Activated T-cell treated with anti-CD3 and anti-CD28 coated beads, Interleukin-2, amount 50 U/mL, for 72 hours (primary cell): ENCODE data around the gene MMP25. TPM values are rescaled to one million over a fixed set of nuclear protein-coding genes. Genes with fewer than 3 reads are reported as not detected.

Source experiments
- ATAC-seq, 2 donors: fragments of 150-1000 bp; cut with Tn5 transposase; replicated peaks in 1 of 2; 2 replicates each; pipeline ENCODE4 v1.10.0; 2021; ENCODE audit warnings: moderate library complexity in 2 of 2, mild to moderate bottlenecking in 1 of 2
- DNase-seq, 2 donors: peaks; one replicate each; pipeline ENCODE4 v3.0.0; 2021 to 2022; ENCODE audit warnings: mixed read lengths in 1 of 2
- H3K27ac Mint-ChIP-seq: one replicate; pipeline ENCODE4 v1.8.0; 2022; ENCODE audit warnings: mild to moderate bottlenecking, moderate library complexity, mixed read lengths
- H3K27me3 Mint-ChIP-seq: one replicate; pipeline ENCODE4 v1.8.0; 2022; ENCODE audit warnings: low read depth, mixed read lengths
- H3K36me3 Mint-ChIP-seq, 2 donors: one replicate each; pipeline ENCODE4 v1.8.0; 2022; ENCODE audit warnings: mixed read lengths in 2 of 2, mild to moderate bottlenecking in 1 of 2; ENCODE audit not compliant: insufficient read depth in 2 of 2
- H3K4me1 Mint-ChIP-seq: one replicate; pipeline ENCODE4 v1.8.0; 2022; ENCODE audit warnings: low read depth, mixed read lengths
- H3K4me3 Mint-ChIP-seq, 2 donors: one replicate each; pipeline ENCODE4 v1.8.0; 2022; ENCODE audit warnings: mild to moderate bottlenecking in 2 of 2, mixed read lengths in 2 of 2, moderate library complexity in 2 of 2
- H3K9me3 Mint-ChIP-seq, 2 donors: one replicate each; pipeline ENCODE4 v1.8.0; 2022; ENCODE audit warnings: mixed read lengths in 2 of 2
- total RNA-seq, 2 donors: library from RNA; stranded (reverse); gene quantifications; one replicate each; pipeline ENCODE4 v1.2.3, GENCODE V29; 2022

MMP25 gene, protein sequence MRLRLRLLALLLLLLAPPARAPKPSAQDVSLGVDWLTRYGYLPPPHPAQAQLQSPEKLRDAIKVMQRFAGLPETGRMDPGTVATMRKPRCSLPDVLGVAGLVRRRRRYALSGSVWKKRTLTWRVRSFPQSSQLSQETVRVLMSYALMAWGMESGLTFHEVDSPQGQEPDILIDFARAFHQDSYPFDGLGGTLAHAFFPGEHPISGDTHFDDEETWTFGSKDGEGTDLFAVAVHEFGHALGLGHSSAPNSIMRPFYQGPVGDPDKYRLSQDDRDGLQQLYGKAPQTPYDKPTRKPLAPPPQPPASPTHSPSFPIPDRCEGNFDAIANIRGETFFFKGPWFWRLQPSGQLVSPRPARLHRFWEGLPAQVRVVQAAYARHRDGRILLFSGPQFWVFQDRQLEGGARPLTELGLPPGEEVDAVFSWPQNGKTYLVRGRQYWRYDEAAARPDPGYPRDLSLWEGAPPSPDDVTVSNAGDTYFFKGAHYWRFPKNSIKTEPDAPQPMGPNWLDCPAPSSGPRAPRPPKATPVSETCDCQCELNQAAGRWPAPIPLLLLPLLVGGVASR
- 1 to 10 TPM; 2.3 to 5.2 TPM for total RNA-seq

DNA sequence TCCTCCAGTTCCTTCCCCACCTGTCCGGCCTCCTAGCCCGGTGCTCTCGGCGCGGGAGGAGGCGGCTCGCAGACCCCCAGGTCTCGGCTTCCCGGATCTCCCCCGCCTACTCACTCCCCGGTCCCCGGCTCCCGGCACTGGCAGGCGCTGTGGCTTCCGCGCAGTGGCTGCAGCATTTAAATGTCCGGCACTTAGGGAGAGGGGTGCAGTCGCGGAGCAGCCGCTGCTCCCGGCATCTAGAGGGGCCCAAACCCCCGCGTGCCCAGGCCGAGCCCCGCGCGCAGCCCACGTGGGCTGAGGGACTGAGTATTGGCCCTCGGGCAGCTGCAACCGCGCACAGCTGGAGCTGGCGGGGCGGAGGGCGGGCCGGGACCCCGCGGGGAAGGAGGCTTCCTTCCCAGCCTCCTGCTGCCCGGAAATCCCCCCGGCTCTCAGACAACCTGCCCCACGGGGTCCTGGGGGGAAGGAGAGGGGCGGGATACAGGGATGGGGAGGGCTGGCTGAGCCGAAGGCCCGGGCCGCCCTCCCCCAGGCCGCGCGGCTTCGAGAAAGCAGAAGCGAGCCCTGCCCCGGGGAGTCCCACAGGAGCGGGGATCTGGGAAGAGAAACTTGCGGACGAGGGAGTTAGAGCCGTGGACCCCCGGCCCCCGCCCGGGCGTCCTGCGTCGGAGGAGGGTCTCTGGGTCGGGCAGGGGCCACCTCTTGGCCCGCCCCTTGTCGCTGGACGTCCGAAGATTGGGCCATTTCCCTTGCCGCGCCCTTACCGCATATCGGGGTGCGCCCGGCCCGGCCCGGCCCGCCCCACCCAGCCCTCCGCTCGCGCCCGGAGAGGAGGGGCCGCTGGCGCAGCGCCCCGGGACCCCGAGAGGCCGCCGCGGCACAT is at the start of gene MMP25:
TSS of gene MMP25 (plus strand) at position 804 of the 883 bp plus-strand sequence. CDS start 357 bp downstream, outside the sequence.
- peak in 1 of 2 donors; percentile 47 for DNase-seq
- Mint-ChIP-seq H3K9me3 (no peaks in the 10 kb centered on the region), H3K27ac (no peak within 1 kb of the TSS), H3K4me3 (peak within 1 kb of the TSS; percentile 82 to 86), H3K4me1 (peaks cover 29% of the 10 kb centered on the region), H3K36me3 (no peaks in the 10 kb centered on the region), H3K27me3 (peaks cover 46% of the 10 kb centered on the region)
- ATAC-seq, result peak; percentile 38 to 54

DNA sequence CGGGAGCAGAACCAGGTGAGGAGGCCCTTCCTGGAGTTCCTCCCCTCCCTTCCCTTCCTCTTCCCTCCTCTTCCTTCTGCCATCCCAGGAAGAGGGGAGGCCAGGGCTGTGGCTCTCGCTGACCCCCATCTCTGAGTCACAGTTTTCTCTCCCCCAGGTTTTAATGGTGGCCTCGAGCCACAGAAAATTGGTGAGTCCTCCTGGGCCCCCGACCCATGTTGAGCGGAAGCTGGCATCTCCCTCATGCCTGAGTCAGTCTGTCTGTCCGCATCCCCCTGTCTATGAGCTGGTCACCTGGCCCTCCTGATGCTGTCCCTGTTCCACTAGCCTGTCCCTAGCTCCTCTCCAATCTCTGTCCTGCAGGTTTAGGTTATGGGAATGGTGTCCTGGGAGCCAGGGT is 46.4 kb upstream of the MMP25 start:
- Mint-ChIP-seq H3K36me3 (no peaks in the 10 kb centered on the region), H3K9me3 (no peaks in the 10 kb centered on the region), H3K27ac (no peak overlapping the region), H3K4me3 (no peak overlapping the region), H3K27me3 (no peaks in the 10 kb centered on the region), H3K4me1 (no peaks in the 10 kb centered on the region)
- DNase-seq (no peak), ATAC-seq (no peak)

DNA sequence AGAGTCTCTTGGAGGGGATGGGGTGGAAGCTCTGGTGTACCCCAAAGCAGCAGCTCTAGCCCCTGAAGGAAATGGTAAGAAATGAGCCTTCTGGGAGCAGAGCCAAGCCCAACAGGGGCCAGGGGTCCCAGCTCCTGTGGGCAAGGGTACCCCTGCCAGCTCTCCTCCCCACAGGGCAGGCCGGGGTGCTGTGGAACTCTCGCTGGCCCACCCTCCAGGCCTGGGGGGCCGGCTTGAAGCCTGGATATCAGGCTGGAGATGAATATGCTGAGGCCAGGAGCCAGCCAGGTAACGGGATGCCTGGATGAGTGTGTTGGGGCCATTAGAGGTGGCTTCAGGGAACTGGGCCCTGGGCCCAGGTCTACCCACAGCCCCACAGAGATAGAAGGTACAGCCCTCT is 45.8 kb upstream of the MMP25 start:
- Mint-ChIP-seq H3K9me3 (no peaks in the 10 kb centered on the region), H3K4me1 (no peaks in the 10 kb centered on the region), H3K36me3 (no peaks in the 10 kb centered on the region), H3K27ac (no peak overlapping the region), H3K4me3 (no peak overlapping the region), H3K27me3 (no peaks in the 10 kb centered on the region)
- ATAC-seq (no peak), DNase-seq (no peak)

DNA sequence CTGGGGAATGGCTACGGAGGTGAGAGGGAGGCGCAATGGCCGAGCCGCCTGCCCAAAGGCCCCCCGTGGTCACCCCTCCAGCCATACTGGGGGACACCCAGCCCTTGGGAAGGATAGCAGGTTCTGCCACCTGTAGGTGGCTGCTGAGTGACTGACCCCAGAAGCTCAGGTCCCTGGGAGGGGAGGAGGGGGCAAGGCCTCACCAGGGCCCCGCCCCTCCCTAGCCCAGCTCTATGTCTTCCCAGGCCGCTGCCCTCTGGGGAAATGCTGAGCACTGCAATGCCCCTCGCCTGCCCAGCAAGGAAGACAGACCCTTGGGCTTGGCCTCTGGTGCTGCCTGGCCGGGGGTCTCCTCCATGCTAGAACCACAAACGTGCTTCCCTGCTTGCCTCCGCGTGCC is 45.0 kb upstream of the MMP25 start:
- no peak for DNase-seq
- Mint-ChIP-seq H3K36me3 (no peaks in the 10 kb centered on the region), H3K27me3 (no peaks in the 10 kb centered on the region), H3K27ac (no peak overlapping the region), H3K4me1 (no peaks in the 10 kb centered on the region), H3K9me3 (no peaks in the 10 kb centered on the region), H3K4me3 (no peak overlapping the region)
- no peak for ATAC-seq

DNA sequence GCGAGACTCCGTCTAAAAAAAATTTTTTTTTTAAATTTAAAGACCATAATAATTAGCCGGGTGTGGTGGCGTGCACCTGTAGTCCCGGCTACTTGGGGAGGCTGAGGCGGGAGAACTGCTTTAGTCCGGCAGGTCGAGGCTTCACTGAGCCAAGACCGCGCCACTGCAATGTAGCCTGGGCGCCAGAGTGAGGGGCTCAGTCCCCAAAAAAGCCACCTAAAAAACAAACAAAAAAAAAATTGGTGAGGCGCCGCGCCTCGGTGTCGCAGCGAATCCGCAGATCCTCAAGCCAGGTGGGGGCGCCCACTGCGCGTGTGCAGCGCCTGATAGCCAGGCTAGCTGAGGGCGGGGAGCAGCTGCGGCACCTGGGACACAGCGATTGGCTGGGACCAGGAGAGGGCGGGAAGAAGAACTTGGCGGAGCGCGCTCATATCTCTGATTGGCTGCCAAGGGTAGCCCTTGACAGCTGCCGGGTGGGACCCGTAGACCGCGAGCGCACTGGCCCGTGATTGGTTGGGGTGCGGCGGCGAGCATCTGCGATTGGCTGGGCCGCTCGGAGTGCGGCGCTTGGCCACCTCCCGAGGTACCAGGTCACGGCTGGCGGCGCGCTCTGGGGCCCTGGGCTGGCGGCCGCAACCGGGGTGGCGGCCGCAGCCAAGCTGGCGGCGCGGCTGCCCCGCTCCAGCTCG is 42.6 kb upstream of the MMP25 start:
- DNase-seq (peak; percentile 97 to 99), ATAC-seq (peak; percentile 99)
- Mint-ChIP-seq H3K27me3 (peaks cover 8% of the 10 kb centered on the region), H3K4me1 (peaks cover 20% of the 10 kb centered on the region), H3K4me3 (peak overlapping the region; percentile 64 to 79), H3K9me3 (no peaks in the 10 kb centered on the region), H3K36me3 (no peaks in the 10 kb centered on the region), H3K27ac (no peak overlapping the region)

DNA sequence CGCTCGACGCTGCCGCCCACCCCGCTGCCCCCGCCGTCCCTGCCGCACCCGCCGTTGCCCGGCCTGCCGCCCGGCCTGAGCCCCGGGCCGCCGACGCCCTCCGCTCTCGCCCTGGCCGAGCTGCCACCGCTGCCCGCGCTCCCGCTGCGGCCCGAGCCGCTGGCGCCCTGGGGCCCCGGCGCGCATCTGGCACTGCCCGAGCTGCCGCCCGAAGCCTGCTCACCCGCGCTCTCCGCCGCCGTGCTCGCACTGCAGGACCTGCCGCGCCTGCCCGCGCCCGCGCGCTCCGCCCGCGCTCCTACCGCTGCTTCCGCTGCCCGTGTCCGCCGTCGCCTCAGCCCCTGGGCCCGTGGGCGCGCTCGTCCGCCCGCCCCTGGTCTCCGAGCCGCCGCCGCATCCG is 42.0 kb upstream of the MMP25 start:
- no peaks in the 10 kb centered on the region for H3K9me3 Mint-ChIP-seq

DNA sequence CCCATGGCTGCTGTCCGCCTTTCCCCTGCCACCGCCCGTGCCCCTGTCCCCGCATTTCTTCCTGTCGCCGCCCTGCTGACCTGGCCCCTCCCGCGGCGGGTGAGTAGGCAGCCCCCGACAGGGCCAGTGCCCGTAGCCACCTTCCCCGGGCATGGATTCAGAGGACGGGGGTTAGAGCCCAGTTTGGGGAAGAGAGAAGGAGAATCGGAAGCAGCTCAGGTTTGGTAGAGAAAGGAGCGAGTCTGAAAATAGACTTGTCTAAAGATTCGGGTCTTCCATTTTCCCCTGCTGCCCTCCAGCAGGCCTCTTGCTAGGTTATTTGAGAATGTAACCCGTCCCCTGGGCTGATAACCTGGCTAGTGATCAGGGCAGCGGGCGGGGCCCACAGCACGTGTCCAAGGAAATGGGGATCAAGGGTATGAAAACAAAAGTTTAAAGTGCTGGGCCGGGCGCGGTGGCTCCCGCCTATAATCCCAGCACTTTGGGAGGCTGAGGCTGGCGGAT is 41.5 kb upstream of the MMP25 start:
- peaks cover 21% of the 10 kb centered on the region for H3K4me1 Mint-ChIP-seq
- H3K27ac Mint-ChIP-seq, result no peak overlapping the region
- peak in 1 of 2 donors; percentile 19 for DNase-seq
- H3K27me3 Mint-ChIP-seq, result peaks cover 8% of the 10 kb centered on the region
- no peak for ATAC-seq
- peak overlapping the region; percentile 59 to 78 for H3K4me3 Mint-ChIP-seq
- H3K36me3 Mint-ChIP-seq, result no peaks in the 10 kb centered on the region
- no peaks in the 10 kb centered on the region for H3K9me3 Mint-ChIP-seq

More for the DNA sequence above, 42.0 kb upstream of the MMP25 start:
- Mint-ChIP-seq H3K4me3 (peak overlapping the region; percentile 59 to 78), H3K4me1 (peaks cover 21% of the 10 kb centered on the region), H3K27me3 (peaks cover 8% of the 10 kb centered on the region), H3K36me3 (no peaks in the 10 kb centered on the region), H3K27ac (no peak overlapping the region)
- DNase-seq (peak; percentile 36 to 38), ATAC-seq (peak; percentile 23 to 30)

DNA sequence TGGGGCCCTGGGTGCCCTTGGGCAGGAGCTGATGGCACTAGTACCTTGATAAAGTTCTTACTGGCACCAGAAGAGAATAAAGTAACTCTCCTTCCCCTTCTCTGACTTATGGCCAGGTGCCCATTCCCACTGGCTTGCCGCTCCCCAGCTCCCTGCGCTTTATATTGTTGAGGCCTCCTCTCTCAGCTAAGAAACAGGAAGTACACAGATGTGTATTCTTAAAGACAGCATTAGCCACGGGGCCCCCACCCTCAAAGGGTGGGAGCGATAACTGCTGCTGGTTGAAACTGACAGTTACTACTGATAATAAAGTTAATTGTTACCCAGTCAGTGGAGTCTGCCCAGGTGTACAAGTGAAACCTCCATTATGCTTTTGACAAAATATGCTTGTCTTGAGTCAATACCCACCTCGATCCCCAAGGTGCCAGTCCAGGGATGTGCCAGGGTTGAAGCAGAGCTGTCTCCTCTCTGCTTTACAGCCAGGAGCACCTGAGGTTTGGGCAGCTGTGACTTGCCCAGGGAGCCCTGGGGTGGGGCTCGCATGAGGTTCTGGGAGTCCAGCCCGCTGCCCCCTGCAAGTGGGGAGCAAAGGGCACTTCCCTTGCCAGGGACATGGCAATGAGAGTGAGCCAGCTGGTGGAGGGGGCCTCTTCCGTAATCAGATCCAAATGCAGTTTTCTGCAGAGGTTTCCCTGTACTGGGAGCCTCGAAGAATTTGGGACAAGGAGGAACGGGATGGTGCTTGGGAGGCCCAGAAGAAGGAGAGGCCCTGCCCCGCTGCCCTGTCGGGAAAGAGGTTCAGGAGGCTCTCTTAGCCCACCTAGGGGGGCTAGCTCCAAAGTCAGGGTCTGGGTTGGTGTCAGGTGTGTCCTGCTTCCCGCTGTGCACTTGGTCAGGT is 39.1 kb upstream of the MMP25 start:
- Mint-ChIP-seq H3K27me3 (peaks cover 8% of the 10 kb centered on the region), H3K4me1 (peaks cover 21% of the 10 kb centered on the region), H3K9me3 (no peaks in the 10 kb centered on the region), H3K27ac (no peak overlapping the region), H3K36me3 (no peaks in the 10 kb centered on the region), H3K4me3 (no peak overlapping the region)
- DNase-seq (no peak), ATAC-seq (no peak)

DNA sequence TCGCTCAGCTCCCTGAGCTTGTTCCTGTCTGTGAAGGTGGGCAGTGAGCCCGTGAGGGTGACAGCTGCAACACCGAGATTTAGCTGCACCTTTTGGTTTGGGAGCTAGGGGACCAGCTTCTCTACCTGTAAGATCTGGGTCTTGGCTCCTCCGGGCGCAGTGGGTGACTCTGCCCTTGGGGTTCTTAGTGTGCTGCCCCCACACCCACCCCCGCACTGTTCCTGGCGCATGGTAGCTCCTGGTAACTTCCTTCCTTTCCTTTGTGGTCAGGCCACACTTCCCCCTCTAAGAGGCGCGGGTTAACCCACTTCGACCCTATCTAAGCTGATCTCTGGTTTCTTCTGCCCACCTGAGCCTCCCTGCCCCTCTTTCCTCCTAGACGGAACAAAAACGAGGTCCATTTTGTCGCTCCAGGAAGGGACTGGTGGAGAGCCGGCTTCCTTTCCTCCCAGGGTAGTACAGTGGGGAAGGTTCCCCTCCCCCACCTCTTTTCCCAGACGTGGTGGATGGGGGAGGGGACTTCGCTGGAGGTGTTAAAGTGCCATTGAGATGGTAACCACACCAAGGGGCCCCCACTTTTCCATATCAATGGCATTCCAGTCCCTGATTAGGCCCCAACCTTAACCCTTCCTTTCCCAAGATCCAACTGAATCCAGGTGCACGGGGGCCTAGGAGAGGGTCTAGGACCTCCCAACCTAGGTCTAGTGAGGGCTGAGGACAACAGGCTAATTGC is 38.2 kb upstream of the MMP25 start:
- DNase-seq (no peak), ATAC-seq (no peak)
- H3K27ac Mint-ChIP-seq, result no peak overlapping the region
- peak overlapping the region; percentile 8 to 57 for H3K4me3 Mint-ChIP-seq
- H3K36me3 Mint-ChIP-seq, result no peaks in the 10 kb centered on the region
- H3K4me1 Mint-ChIP-seq, result peaks cover 21% of the 10 kb centered on the region
- H3K27me3 Mint-ChIP-seq, result peaks cover 8% of the 10 kb centered on the region
- no peaks in the 10 kb centered on the region for H3K9me3 Mint-ChIP-seq

DNA sequence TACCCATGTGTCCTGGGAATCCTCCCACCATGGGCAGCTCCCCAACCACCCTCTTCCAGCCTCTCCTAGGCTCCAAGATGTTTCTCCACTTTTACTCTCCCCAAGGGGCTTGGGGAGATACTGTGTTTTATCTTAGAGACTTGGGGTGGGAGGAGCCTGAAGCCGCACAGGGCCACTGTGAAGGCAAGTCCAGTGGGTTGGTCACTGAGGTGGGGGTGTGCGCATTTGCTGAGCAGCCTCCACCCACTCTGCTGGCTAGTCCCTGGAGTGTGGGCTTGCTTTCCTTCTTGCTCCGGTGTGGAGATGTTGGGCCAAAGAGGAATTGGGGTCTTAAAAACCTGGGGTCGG is 37.7 kb upstream of the MMP25 start:
- no peaks in the 10 kb centered on the region for H3K36me3 Mint-ChIP-seq
- peaks cover 8% of the 10 kb centered on the region for H3K27me3 Mint-ChIP-seq
- DNase-seq (no peak), ATAC-seq (no peak)
- H3K27ac Mint-ChIP-seq, result no peak overlapping the region
- H3K4me1 Mint-ChIP-seq, result peaks cover 21% of the 10 kb centered on the region
- H3K9me3 Mint-ChIP-seq, result no peaks in the 10 kb centered on the region
- H3K4me3 Mint-ChIP-seq, result peak overlapping the region in 1 of 2 donors; percentile 57

DNA sequence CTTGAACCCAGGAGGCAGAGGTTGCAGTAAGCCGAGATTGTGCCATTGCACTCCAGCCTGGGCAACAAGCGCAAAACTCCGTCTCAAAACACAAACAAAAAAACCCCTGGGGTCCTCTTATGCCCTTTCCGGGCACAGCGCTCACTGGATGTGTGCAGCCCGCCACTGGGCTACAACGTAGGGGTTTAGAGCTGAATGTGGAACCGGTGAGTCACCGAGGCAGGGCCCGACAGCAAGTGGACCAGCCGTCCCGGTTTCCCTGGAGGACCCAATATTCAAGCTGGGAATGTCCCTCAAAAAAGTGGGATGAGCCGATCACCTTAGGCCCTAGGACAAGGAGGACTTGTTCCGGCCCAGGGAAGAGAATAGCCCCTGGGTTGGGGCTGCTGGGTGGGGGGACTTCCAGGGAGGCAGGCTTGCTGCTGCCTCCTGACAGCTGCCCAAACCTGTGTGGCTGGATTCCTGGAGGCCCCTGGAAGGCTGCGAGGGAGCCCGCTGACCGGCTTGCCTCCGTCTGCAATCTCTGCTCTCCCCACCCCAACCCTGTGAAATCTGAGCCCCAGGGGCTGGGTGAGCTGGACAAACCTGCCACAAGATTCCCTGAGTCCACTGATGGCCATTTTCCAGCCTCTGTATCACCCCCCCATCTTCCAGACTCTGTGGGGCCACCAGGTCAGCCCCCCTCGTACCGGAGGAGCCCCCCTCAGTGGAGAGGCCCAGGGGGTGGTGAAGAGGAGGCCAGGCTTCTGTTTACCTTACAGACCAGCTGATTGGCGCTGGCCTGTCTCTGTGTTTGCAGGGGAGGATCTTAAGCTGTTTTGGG is 36.6 kb upstream of the MMP25 start:
- ATAC-seq (no peak), DNase-seq (no peak)
- no peak overlapping the region for H3K4me3 Mint-ChIP-seq
- H3K36me3 Mint-ChIP-seq, result no peaks in the 10 kb centered on the region
- no peak overlapping the region for H3K27ac Mint-ChIP-seq
- H3K9me3 Mint-ChIP-seq, result no peaks in the 10 kb centered on the region
- H3K27me3 Mint-ChIP-seq, result peaks cover 8% of the 10 kb centered on the region
- H3K4me1 Mint-ChIP-seq, result peaks cover 21% of the 10 kb centered on the region
